ENCODE data around the gene PTPN23.
A peak's percentile ranks its signal among the peaks of the same experiment; 100 is the strongest.

PTPN23 gene, protein sequence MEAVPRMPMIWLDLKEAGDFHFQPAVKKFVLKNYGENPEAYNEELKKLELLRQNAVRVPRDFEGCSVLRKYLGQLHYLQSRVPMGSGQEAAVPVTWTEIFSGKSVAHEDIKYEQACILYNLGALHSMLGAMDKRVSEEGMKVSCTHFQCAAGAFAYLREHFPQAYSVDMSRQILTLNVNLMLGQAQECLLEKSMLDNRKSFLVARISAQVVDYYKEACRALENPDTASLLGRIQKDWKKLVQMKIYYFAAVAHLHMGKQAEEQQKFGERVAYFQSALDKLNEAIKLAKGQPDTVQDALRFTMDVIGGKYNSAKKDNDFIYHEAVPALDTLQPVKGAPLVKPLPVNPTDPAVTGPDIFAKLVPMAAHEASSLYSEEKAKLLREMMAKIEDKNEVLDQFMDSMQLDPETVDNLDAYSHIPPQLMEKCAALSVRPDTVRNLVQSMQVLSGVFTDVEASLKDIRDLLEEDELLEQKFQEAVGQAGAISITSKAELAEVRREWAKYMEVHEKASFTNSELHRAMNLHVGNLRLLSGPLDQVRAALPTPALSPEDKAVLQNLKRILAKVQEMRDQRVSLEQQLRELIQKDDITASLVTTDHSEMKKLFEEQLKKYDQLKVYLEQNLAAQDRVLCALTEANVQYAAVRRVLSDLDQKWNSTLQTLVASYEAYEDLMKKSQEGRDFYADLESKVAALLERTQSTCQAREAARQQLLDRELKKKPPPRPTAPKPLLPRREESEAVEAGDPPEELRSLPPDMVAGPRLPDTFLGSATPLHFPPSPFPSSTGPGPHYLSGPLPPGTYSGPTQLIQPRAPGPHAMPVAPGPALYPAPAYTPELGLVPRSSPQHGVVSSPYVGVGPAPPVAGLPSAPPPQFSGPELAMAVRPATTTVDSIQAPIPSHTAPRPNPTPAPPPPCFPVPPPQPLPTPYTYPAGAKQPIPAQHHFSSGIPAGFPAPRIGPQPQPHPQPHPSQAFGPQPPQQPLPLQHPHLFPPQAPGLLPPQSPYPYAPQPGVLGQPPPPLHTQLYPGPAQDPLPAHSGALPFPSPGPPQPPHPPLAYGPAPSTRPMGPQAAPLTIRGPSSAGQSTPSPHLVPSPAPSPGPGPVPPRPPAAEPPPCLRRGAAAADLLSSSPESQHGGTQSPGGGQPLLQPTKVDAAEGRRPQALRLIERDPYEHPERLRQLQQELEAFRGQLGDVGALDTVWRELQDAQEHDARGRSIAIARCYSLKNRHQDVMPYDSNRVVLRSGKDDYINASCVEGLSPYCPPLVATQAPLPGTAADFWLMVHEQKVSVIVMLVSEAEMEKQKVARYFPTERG (N-terminal part only)

DNA sequence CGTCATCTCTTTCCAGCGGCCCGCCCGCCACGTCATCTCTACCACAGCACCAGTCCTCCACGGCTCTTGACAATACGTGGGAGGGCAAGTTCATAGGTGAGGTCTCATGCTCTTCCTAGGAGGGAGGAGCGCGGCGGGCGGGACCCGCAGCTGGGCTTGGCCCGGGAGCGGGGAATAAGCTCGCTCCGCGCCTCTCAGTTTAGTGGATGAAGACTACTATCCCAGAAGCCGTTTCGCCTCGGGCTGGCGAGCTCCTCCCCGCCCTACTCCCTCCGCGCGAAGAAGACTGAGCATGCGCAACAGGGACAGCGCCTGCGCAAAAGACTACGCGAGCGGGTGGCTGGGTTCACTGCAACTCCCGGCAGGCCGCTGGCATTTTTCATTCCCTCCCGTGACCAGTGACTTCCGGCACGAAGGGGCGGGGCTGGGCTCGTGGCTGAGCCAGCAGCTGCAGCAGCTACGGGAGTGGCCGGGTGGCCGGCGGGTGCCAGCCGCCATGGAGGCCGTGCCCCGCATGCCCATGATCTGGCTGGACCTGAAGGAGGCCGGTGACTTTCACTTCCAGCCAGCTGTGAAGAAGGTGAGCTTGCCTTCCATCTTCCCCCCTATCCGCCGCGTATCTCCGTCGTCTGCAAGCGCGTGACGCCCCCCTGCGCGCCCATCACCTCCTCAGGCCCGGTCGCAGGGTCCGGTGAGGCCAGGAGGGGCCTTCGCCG, at the start of gene PTPN23:
PTPN23 (plus strand) TSS at position 421 of the 716 bp plus-strand sequence; CDS start at position 497, 76 bp downstream.
- Mint-ChIP-seq H3K36me3 (peaks cover 12% of the 10 kb centered on the region), H3K4me1 (peaks cover 54% of the 10 kb centered on the region), H3K27me3 (no peaks in the 10 kb centered on the region), H3K9me3 (no peaks in the 10 kb centered on the region), H3K4me3 (peak within 1 kb of the TSS; percentile 99), H3K27ac (peak within 1 kb of the TSS; percentile 98)
- peak; percentile 93 for ATAC-seq

DNA sequence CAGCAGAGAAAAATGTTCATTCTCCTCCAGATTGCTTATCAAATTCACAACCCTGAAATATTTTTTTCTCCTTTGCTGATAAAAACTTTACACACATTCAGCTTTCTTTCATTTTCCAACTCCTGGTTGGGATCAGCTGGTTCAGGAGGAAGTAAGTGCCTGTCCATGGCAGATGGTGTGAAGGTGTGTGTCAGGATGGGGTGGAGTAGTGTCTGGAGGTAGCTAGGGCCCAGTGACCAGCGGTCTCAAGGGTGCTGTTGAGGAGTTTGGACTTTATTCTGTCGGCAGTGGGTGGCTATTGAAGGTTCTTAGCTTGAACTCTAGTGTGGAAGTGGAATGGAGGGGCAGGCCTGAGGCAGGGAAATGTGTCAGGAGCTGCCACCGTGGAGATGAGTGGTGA, 46.9 kb upstream of the PTPN23 start:
- Mint-ChIP-seq H3K36me3 (peaks cover 78% of the 10 kb centered on the region), H3K27ac (no peak overlapping the region), H3K27me3 (no peaks in the 10 kb centered on the region), H3K4me1 (no peaks in the 10 kb centered on the region), H3K9me3 (no peaks in the 10 kb centered on the region), H3K4me3 (no peak overlapping the region)
- no peak for ATAC-seq

DNA sequence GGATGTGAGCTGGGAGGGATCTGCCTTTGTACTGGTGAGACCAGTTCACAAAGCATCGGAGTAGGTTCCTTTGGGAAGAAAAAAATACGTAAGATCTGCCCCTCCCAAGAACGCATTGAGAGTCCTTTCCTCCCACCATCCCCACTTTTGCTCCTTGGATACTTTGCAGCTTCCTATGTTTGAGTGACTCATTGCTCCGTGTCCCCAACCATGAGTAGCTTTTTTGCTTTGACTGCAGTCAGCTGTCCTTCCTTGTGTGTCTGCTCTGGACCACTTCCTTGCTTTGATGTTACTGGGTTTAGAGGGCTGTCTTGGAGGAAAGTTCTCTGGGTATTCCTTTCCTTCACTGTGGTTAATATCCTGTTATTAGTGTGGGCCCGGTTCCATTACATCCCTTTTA, 43.2 kb upstream of the PTPN23 start:
- H3K27me3 Mint-ChIP-seq: no peaks in the 10 kb centered on the region
- H3K36me3 Mint-ChIP-seq: peaks cover 76% of the 10 kb centered on the region
- H3K9me3 Mint-ChIP-seq: no peaks in the 10 kb centered on the region
- no peak overlapping the region for H3K27ac Mint-ChIP-seq
- ATAC-seq: no peak
- H3K4me1 Mint-ChIP-seq: no peaks in the 10 kb centered on the region
- no peak overlapping the region for H3K4me3 Mint-ChIP-seq

DNA sequence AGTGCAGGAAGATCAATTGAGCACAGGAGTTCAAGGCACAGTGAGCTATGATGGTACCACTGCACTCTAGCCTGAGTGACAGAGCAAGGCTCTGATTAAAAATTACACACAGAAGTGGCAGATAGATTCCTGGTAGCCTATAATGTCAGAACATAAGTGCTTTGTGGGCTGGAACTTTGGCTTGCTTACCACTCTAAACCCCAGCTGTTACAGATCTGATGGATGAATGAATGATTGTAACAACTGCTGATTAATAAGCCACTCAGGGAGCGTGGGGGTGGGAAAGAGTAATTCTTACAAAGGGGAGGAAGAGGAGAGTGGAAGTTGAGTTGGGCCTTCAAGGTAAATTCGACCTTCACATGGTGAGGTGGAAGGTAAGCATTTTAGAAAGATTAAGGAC, 40.9 kb upstream of the PTPN23 start:
- peaks cover 4% of the 10 kb centered on the region for H3K4me1 Mint-ChIP-seq
- no peaks in the 10 kb centered on the region for H3K9me3 Mint-ChIP-seq
- H3K27ac Mint-ChIP-seq: no peak overlapping the region
- peaks cover 76% of the 10 kb centered on the region for H3K36me3 Mint-ChIP-seq
- no peaks in the 10 kb centered on the region for H3K27me3 Mint-ChIP-seq
- no peak for ATAC-seq
- no peak overlapping the region for H3K4me3 Mint-ChIP-seq

DNA sequence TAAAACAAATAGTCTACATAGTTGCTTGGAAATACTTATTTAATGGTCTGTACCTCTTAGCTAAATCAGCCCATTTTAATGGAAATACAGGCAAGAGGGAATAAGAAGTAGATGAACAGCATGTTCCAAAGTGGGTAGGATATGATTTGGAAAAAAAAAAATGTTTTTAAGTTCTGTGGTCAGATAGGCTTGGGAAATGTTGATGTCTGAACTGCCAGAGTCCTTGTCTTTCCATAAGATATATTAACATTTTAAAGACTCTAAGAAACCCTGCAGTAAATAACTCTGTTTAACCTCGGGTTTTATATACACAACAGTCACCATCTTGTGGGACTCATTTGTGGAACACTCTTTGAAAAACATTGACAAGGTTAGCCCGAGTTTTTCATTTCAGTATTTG, 40.0 kb upstream of the PTPN23 start:
- Mint-ChIP-seq H3K27ac (no peak overlapping the region), H3K4me1 (peaks cover 13% of the 10 kb centered on the region), H3K27me3 (no peaks in the 10 kb centered on the region), H3K36me3 (peaks cover 84% of the 10 kb centered on the region), H3K4me3 (no peak overlapping the region), H3K9me3 (no peaks in the 10 kb centered on the region)
- ATAC-seq: no peak

DNA sequence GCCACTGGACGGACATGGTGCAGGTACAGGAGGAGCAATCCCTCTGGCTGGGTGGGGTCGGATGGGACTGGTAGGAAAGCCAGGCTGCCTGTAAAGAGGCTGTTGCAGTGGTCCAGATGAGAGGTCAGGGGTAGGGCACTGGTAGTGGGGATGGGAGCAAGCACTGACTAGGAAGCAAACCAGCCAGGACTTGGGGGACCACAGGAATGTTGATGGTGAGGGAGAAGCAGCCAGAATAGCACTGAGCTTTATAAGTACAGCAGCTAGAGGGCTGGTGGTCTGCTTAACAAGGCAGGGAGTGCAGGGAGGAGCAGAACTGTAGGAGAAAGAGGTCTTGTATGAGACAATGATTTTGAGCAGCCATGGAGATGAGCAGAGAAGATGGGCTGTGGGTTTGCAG, 38.7 kb upstream of the PTPN23 start:
- H3K9me3 Mint-ChIP-seq: no peaks in the 10 kb centered on the region
- no peak overlapping the region for H3K4me3 Mint-ChIP-seq
- H3K36me3 Mint-ChIP-seq: peaks cover 76% of the 10 kb centered on the region
- no peaks in the 10 kb centered on the region for H3K27me3 Mint-ChIP-seq
- no peak overlapping the region for H3K27ac Mint-ChIP-seq
- no peak for ATAC-seq
- peaks cover 24% of the 10 kb centered on the region for H3K4me1 Mint-ChIP-seq

DNA sequence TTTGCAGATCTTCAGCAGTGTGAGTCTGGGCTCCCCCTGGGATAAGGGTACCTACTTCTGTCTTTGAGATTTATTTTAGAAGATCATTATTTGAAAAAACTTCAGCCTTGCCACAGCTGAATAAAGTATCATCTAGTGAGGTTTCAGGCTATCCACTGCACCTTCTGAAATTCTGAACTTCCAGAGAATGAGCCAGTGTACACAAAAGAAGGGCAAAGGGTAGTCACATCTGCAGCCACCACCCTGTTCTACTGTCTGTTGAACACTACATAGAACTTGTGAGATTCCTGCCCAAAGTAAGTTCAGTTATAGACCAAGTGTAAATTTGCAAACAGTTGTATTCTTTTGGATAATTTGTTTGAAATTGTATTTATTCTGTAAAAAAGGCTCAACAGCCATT, 38.0 kb upstream of the PTPN23 start:
- no peak overlapping the region for H3K4me3 Mint-ChIP-seq
- H3K9me3 Mint-ChIP-seq: no peaks in the 10 kb centered on the region
- H3K36me3 Mint-ChIP-seq: peaks cover 69% of the 10 kb centered on the region
- no peak overlapping the region for H3K27ac Mint-ChIP-seq
- no peak for ATAC-seq
- peaks cover 30% of the 10 kb centered on the region for H3K4me1 Mint-ChIP-seq
- H3K27me3 Mint-ChIP-seq: no peaks in the 10 kb centered on the region

DNA sequence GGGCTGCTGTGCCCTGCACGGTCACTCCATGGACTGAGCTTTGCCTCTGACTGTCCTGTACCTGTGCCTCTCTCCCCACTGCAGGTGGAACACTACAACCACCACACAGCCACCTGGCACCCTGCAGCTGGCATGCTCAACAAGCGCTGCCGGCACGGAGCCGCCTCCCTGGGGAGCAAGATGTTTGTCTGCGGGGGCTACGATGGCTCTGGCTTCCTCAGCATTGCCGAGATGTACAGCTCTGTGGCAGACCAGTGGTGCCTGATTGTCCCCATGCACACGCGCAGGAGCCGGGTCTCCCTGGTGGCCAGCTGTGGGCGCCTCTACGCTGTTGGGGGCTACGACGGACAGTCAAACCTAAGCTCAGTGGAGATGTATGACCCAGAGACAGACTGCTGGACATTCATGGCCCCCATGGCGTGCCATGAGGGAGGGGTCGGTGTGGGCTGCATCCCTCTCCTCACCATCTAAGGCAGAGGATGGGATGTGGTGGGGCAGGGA, 37.3 kb upstream of the PTPN23 start:
- no peak overlapping the region for H3K4me3 Mint-ChIP-seq
- H3K27ac Mint-ChIP-seq: no peak overlapping the region
- peaks cover 62% of the 10 kb centered on the region for H3K36me3 Mint-ChIP-seq
- no peaks in the 10 kb centered on the region for H3K27me3 Mint-ChIP-seq
- ATAC-seq: no peak
- H3K9me3 Mint-ChIP-seq: no peaks in the 10 kb centered on the region
- peaks cover 37% of the 10 kb centered on the region for H3K4me1 Mint-ChIP-seq

DNA sequence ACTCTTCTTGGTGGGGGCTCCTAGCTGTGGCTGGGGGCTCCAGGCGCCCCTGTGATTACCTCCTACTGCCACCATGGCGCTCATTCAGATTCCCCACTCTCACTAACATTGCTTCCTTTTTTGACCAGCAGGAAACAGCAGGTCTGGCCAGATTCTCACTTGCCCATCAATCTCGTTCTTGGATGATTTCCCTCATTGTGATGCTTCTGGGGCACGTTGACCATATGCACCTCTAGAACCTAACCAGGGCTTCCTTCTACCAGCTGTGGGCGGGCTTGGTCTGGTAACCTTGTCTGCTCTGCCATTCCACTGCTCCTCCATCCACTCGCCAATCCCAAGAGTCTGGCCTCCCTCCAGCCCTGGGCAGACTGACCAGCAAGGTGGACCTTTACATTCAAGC, 35.9 kb upstream of the PTPN23 start:
- Mint-ChIP-seq H3K4me3 (no peak overlapping the region), H3K4me1 (peaks cover 43% of the 10 kb centered on the region), H3K27me3 (no peaks in the 10 kb centered on the region), H3K27ac (no peak overlapping the region), H3K9me3 (no peaks in the 10 kb centered on the region), H3K36me3 (peaks cover 52% of the 10 kb centered on the region)
- ATAC-seq: no peak

DNA sequence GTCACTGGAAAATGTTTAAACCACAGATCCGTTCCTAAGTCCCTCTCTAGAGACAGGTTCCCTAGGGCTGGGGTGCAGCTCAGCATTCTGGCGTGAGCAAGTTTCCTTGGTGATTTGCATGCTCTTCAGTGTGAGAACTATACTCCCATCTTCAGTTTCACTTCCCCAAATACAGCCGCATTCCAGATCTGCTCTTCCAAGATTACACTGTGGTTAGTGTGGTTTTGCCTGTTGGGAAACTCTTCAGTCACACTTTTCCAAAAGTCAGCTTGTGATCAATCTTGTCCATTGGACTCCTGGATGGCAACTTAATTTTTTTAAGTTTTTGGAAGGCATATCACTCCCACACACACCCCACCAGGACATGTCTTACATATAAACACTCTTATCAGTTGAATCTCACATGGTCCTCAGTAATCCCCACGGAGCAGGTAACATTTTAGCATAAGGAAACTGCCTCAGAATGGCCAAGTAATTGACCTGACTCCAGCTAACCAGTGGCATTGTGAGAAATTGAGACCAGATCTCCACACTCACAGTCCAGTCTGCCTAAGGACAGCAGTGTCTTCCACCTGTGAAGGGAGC, 33.5 kb upstream of the PTPN23 start:
- peak overlapping the region; percentile 16 for H3K27ac Mint-ChIP-seq
- peak; percentile 90 for ATAC-seq

DNA sequence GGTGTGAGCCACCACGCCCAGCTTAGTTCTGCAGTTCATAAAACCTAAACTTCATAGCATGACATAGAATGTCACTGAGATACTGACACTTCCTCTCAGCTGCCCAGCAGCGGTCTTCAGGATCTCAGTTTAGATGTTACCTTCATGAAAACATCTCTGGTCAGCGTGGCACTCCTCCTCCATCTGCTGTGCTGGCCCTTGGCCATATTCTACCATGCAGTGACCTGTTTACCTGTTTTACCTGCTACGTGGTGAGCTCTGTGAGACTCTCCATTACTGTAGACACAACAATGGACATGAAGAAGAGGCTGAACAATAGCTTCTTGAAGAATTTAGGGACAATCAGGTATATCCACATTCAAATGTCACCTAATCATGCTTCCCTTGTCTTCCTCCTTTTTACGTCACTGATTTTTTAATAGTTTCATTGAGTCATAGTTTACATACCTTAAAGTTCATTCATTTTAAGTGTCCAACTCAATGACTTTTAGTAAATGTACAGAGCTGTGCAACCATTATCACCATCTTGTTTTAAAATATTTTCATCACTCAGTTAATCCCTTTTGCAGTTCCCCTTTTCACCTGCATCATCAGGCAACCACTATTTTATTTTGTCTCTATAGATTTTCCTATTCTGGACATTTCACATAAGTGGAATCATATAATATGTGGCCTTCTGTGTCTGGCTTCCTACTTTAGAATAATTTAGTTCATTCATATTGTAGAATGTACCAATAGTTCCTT, 32.2 kb upstream of the PTPN23 start:
- Mint-ChIP-seq H3K27me3 (no peaks in the 10 kb centered on the region), H3K36me3 (peaks cover 25% of the 10 kb centered on the region), H3K4me1 (peaks cover 43% of the 10 kb centered on the region), H3K9me3 (no peaks in the 10 kb centered on the region), H3K27ac (peak overlapping the region; percentile 16), H3K4me3 (no peak overlapping the region)
- no peak for ATAC-seq

More for the DNA sequence above, 33.5 kb upstream of the PTPN23 start:
- Mint-ChIP-seq H3K36me3 (peaks cover 36% of the 10 kb centered on the region), H3K4me1 (peaks cover 43% of the 10 kb centered on the region), H3K9me3 (no peaks in the 10 kb centered on the region), H3K27me3 (no peaks in the 10 kb centered on the region), H3K4me3 (peak overlapping the region; percentile 12)

DNA sequence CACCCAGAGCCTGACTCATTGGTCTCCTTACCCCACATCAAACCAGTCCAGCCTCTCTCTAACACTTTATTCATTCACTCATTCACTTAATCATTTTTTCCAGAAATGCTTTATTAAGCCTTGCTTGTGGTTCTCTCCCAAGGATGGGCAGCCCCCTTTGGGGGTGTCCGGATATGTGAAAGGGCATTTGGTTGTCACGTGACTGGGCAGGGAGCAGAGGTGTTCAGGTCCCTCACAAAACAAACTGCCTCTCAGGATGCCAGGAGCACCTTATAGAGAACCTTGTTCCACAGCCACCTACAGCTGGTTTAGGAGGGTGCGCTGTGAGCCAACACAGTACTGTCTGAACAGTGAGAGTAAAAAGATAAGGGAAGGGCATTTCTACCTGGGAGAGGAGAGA, 25.8 kb upstream of the PTPN23 start:
- ATAC-seq: no peak
- Mint-ChIP-seq H3K4me3 (no peak overlapping the region), H3K27ac (no peak overlapping the region), H3K4me1 (no peaks in the 10 kb centered on the region), H3K27me3 (no peaks in the 10 kb centered on the region), H3K36me3 (peaks cover 13% of the 10 kb centered on the region), H3K9me3 (peaks cover 7% of the 10 kb centered on the region)

DNA sequence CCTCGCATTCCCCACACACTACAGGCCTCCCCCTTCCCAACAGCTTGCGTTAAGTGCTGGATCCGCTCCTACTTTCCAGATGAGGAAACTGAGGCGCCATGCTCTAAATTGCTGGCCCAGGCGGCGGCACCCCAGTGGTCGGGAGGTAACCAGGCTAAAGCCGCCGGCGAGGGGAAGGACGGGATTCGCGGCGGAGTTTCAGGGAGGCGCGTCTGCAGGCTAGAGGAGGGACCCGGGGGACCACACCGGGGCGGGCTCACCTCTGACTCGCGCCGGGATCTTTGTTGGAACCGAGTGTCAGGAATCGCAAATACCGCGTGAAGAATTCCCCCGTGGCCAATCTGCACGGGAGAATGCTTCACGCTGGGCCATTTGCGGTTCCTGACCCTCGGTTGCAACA, 24.6 kb upstream of the PTPN23 start:
- no peaks in the 10 kb centered on the region for H3K27me3 Mint-ChIP-seq
- no peak for ATAC-seq
- H3K36me3 Mint-ChIP-seq: peaks cover 18% of the 10 kb centered on the region
- H3K9me3 Mint-ChIP-seq: peaks cover 12% of the 10 kb centered on the region
- no peak overlapping the region for H3K4me3 Mint-ChIP-seq
- H3K4me1 Mint-ChIP-seq: no peaks in the 10 kb centered on the region
- H3K27ac Mint-ChIP-seq: no peak overlapping the region
